ENCODE results near the gene MMP14.

DNA sequence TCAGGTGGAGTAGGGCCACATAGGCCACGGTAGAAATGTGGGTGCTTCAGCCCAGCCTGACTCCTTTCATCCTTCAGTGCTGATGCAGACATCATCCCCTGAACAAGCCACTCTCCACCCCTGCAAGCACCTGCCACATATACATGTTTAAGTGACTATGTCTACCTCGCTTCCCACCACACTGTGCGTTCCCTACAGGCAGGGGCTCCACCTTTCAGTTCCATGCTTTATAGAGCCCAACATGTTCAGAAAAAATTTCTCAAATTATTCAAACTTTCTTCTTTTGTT, 32.8 kb upstream of the MMP14 start:
- no peak for TF ChIP-seq POLR2A (IDR thresholded peaks at IDR 0.05; ENCODE audit: low read length)
- no peak for TF ChIP-seq GATA1 (IDR thresholded peaks at IDR 0.05; ENCODE audit: low read depth, low read length)

All from erythroblast (primary cell).